Measurements from ENCODE around the gene CDH23.

DNA sequence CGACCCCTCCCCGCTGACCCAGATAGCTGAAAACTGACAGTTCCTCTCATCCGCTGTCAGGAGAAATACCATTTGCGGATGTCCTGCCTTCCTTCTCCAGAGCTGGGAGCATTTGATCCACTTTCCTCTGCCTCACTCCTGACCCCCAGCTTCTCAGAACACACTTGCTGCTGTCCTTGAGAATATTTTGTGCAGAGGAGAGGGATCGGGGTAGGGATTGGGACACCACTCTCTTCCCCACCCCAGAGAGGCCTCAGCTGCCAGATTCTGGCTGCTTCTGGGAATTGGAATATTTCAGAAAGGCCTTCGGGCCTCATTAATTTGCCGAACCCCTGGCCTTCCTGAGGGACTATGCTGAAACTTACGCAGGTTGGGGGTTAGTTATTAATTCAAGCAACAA lies 225.9 kb downstream of the CDH23 start:
- TF ChIP-seq, protein P1, sequence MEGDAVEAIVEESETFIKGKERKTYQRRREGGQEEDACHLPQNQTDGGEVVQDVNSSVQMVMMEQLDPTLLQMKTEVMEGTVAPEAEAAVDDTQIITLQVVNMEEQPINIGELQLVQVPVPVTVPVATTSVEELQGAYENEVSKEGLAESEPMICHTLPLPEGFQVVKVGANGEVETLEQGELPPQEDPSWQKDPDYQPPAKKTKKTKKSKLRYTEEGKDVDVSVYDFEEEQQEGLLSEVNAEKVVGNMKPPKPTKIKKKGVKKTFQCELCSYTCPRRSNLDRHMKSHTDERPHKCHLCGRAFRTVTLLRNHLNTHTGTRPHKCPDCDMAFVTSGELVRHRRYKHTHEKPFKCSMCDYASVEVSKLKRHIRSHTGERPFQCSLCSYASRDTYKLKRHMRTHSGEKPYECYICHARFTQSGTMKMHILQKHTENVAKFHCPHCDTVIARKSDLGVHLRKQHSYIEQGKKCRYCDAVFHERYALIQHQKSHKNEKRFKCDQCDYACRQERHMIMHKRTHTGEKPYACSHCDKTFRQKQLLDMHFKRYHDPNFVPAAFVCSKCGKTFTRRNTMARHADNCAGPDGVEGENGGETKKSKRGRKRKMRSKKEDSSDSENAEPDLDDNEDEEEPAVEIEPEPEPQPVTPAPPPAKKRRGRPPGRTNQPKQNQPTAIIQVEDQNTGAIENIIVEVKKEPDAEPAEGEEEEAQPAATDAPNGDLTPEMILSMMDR (IDR thresholded peaks at IDR 0.05; ENCODE audit: poor library complexity, severe bottlenecking), result no peak
- TF ChIP-seq TAF1 (IDR thresholded peaks at IDR 0.05; ENCODE audit: low read depth), result no peak

Data from neural cell (in vitro differentiated cells).